CD8-positive, alpha-beta memory T cell (primary cell): ENCODE results near the gene TLCD1. TPM values are rescaled to one million over a fixed set of nuclear protein-coding genes. Genes with fewer than 3 reads are reported as not detected.

Experiments used
- CTCF ChIA-PET: fragments of 350-600 bp; sonication (Branson Sonifier 250); formaldehyde crosslinking; loops from one replicate; lab custom pipeline; 2021; ENCODE audit warnings: antibody characterized with exemption; lab: Charles Lee
- POLR2A ChIA-PET: fragments of 350-600 bp; sonication (Branson Sonifier 250); formaldehyde crosslinking; loops from one replicate; lab custom pipeline; 2021; ENCODE audit warnings: antibody characterized with exemption; lab: Charles Lee
- DNase-seq, 5 donors: peaks; one replicate each; pipeline versions ENCODE4 v3.0.0 to v3.0.0-alpha.2; 2020 to 2022; ENCODE audit warnings: mixed read lengths in 1 of 5
- H3K27ac ChIP-seq: one replicate; pipeline ENCODE4 v1.7.0; 2013; ENCODE audit warnings: low read depth, mild to moderate bottlenecking, low read length, moderate library complexity
- H3K27me3 ChIP-seq: 2 replicates; pipeline ENCODE4 v1.7.0; 2013; ENCODE audit warnings: low read length, mild to moderate bottlenecking; ENCODE audit not compliant: insufficient read depth, poor library complexity, severe bottlenecking
- H3K36me3 ChIP-seq: 2 replicates; pipeline ENCODE4 v1.7.0; 2013; ENCODE audit warnings: mild to moderate bottlenecking, low read length, moderate library complexity; ENCODE audit not compliant: insufficient read depth
- H3K4me1 ChIP-seq: 2 replicates; pipeline ENCODE4 v1.7.0; 2013; ENCODE audit warnings: mild to moderate bottlenecking, low read length, moderate library complexity; ENCODE audit not compliant: insufficient read depth
- H3K4me3 ChIP-seq: 2 replicates; pipeline ENCODE4 v1.7.0; 2013; ENCODE audit warnings: mild to moderate bottlenecking, low read length
- H3K9me3 ChIP-seq: 2 replicates; pipeline ENCODE4 v1.7.0; 2013; ENCODE audit warnings: mild to moderate bottlenecking, low read length
- H3K27ac Mint-ChIP-seq, 8 donors: one replicate each; pipeline ENCODE4 v1.8.0; 2020 to 2021; ENCODE audit warnings: mixed read lengths in 8 of 8, mild to moderate bottlenecking in 6 of 8, inconsistent platforms in 3 of 8, moderate library complexity in 3 of 8
- H3K27me3 Mint-ChIP-seq, 2 donors: one replicate each; pipeline ENCODE4 v1.8.0; 2020 to 2021; ENCODE audit warnings: mixed read lengths in 2 of 2, mild to moderate bottlenecking in 1 of 2, moderate library complexity in 1 of 2
- H3K36me3 Mint-ChIP-seq, 3 donors: one replicate each; pipeline ENCODE4 v1.8.0; 2020 to 2021; ENCODE audit warnings: mixed read lengths in 3 of 3, inconsistent platforms in 1 of 3, mild to moderate bottlenecking in 1 of 3
- H3K4me1 Mint-ChIP-seq, 3 donors: one replicate each; pipeline ENCODE4 v1.8.0; 2020 to 2021; ENCODE audit warnings: mixed read lengths in 3 of 3, inconsistent platforms in 1 of 3, mild to moderate bottlenecking in 1 of 3
- H3K4me3 Mint-ChIP-seq, 7 donors: one replicate each; pipeline ENCODE4 v1.8.0; 2020 to 2021; ENCODE audit warnings: mixed read lengths in 7 of 7, mild to moderate bottlenecking in 6 of 7, moderate library complexity in 4 of 7, inconsistent platforms in 2 of 7
- H3K9me3 Mint-ChIP-seq, 5 donors: one replicate each; pipeline ENCODE4 v1.8.0; 2020 to 2022; ENCODE audit warnings: mixed read lengths in 5 of 5, mild to moderate bottlenecking in 3 of 5, moderate library complexity in 2 of 5, inconsistent platforms in 1 of 5
- polyA plus RNA-seq: library from polyadenylated mRNA; unstranded; fragments of 300-500 nt; fragmentation: Illumina TruSeq; gene quantifications from one replicate; pipeline ENCODE4 v1.2.3, GENCODE V29; 2021
- total RNA-seq, 2 experiments: library from RNA; stranded (reverse); gene quantifications; one replicate each; pipeline ENCODE4 v1.2.3, GENCODE V29; 2021

Gene TLCD1
- total and polyA plus RNA-seq, 3 experiments from 2014 or later: 36.5 to 38.9 TPM; not detected in 1

GRCh38 chr17:28686296-28686695 is 39.7 kb downstream of the TLCD1 start:
- CTCF ChIA-PET: no interaction called here

DNA sequence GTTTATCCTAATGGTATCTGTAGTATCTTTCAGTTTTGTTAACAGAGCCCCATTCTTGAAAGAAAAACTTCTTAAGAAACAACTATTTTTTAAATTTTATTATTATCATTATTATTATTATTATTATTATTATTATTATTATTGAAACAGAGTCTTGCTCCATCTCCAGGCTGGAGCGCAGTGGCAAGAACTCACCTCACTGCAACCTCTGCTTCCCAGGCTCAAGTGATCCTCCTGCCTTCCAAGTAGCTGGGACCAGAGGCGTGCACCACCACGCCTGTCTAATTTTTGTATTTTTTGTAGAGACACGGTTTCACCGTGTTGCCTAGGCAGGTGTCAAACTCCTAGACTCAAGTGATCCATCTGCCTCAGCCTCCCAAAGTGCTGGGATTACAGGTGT is 40.7 kb downstream of the TLCD1 start:
- peaks cover 94% of the 10 kb centered on the region for H3K36me3 ChIP-seq
- no peaks in the 10 kb centered on the region for H3K27me3 ChIP-seq
- Mint-ChIP-seq H3K27me3 (no peaks in the 10 kb centered on the region), H3K4me3 (no peak overlapping the region), H3K9me3 (no peaks in the 10 kb centered on the region), H3K27ac (peak overlapping the region in 2 of 8 donors; percentile 14 to 54), H3K36me3 (peaks cover 30 to 97% (median 40%) of the 10 kb centered on the region in 3 donors), H3K4me1 (no peaks in the 10 kb centered on the region)
- no peak overlapping the region for H3K27ac ChIP-seq
- no peaks in the 10 kb centered on the region for H3K9me3 ChIP-seq
- no peak for DNase-seq
- ChIA-PET POLR2A (no interaction called here), CTCF (no interaction called here)
- H3K4me3 ChIP-seq: no peak overlapping the region
- no peaks in the 10 kb centered on the region for H3K4me1 ChIP-seq

More at GRCh38 chr17:28686296-28686695, 39.7 kb downstream of the TLCD1 start:
- POLR2A ChIA-PET: no interaction called here
- Histone ChIP-seq H3K4me3 (no peak overlapping the region), H3K27ac (no peak overlapping the region), H3K9me3 (no peaks in the 10 kb centered on the region), H3K27me3 (no peaks in the 10 kb centered on the region), H3K4me1 (no peaks in the 10 kb centered on the region), H3K36me3 (peaks cover 93% of the 10 kb centered on the region)
- H3K36me3 Mint-ChIP-seq: peaks cover 34 to 94% (median 38%) of the 10 kb centered on the region in 3 donors
- no peaks in the 10 kb centered on the region for H3K9me3 Mint-ChIP-seq
- H3K4me1 Mint-ChIP-seq: no peaks in the 10 kb centered on the region
- H3K4me3 Mint-ChIP-seq: no peak overlapping the region
- no peaks in the 10 kb centered on the region for H3K27me3 Mint-ChIP-seq
- no peak overlapping the region for H3K27ac Mint-ChIP-seq
- no peak for DNase-seq

- H3K4me1 ChIP-seq: no peaks in the 10 kb centered on the region
- H3K9me3 ChIP-seq: no peaks in the 10 kb centered on the region
- H3K36me3 ChIP-seq: peaks cover 91% of the 10 kb centered on the region
- DNase-seq: no peak
- Mint-ChIP-seq H3K27ac (peak overlapping the region in 1 of 8 donors; percentile 36), H3K36me3 (peaks cover 28 to 96% (median 36%) of the 10 kb centered on the region in 3 donors), H3K9me3 (no peaks in the 10 kb centered on the region), H3K27me3 (no peaks in the 10 kb centered on the region), H3K4me3 (no peak overlapping the region), H3K4me1 (no peaks in the 10 kb centered on the region)
- ChIA-PET CTCF (no interaction called here), POLR2A (no interaction called here)
- H3K4me3 ChIP-seq: no peak overlapping the region
- no peaks in the 10 kb centered on the region for H3K27me3 ChIP-seq
- no peak overlapping the region for H3K27ac ChIP-seq
Observed at GRCh38 chr17:28684963-28685362, 41.1 kb downstream of the TLCD1 start.

GRCh38 chr17:28682655-28683054 is 43.4 kb downstream of the TLCD1 start:
- Mint-ChIP-seq H3K27me3 (no peaks in the 10 kb centered on the region), H3K36me3 (peaks cover 12 to 89% (median 31%) of the 10 kb centered on the region in 3 donors), H3K4me3 (no peak overlapping the region), H3K4me1 (no peaks in the 10 kb centered on the region), H3K27ac (peak overlapping the region in 2 of 8 donors; percentile 26 to 36), H3K9me3 (no peaks in the 10 kb centered on the region)
- POLR2A ChIA-PET: no interaction called here
- Histone ChIP-seq H3K4me3 (no peak overlapping the region), H3K27me3 (no peaks in the 10 kb centered on the region), H3K9me3 (no peaks in the 10 kb centered on the region), H3K27ac (no peak overlapping the region), H3K36me3 (peaks cover 82% of the 10 kb centered on the region), H3K4me1 (no peaks in the 10 kb centered on the region)
- no peak for DNase-seq
- CTCF ChIA-PET: no interaction called here

GRCh38 chr17:28675980-28676379 is 50.1 kb downstream of the TLCD1 start:
- ChIA-PET POLR2A (no interaction called here), CTCF (no interaction called here)
- peaks cover 0 to 4% (median 0%) of the 10 kb centered on the region in 3 donors for H3K4me1 Mint-ChIP-seq
- H3K36me3 Mint-ChIP-seq: peaks cover 5 to 90% (median 43%) of the 10 kb centered on the region in 3 donors
- Histone ChIP-seq H3K36me3 (peaks cover 75% of the 10 kb centered on the region), H3K4me3 (no peak overlapping the region), H3K4me1 (no peaks in the 10 kb centered on the region), H3K9me3 (no peaks in the 10 kb centered on the region), H3K27ac (no peak overlapping the region), H3K27me3 (no peaks in the 10 kb centered on the region)
- DNase-seq: no peak
- no peaks in the 10 kb centered on the region for H3K27me3 Mint-ChIP-seq
- peaks cover 0 to 2% (median 0%) of the 10 kb centered on the region in 5 donors for H3K9me3 Mint-ChIP-seq
- H3K27ac Mint-ChIP-seq: peak overlapping the region in 1 of 8 donors; percentile 27
- no peak overlapping the region for H3K4me3 Mint-ChIP-seq

DNA sequence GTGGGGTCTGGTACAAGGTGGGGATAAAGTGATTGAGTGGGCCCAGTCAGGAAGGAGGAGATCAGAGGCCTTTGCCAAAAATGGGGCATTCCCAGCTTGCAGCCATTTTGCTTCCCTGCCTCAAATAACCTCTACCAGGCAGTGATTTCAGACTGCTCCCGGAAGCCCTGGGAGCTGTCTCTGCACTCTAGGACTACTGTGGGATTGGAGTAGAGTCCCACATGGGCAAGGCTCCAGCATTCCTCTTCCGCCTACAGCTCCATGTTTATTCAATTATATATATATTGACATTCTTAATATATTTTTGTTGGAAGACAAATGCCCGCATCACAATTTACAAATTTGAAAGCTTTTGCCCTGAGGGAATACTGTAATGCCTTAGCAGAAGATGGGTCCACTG is 50.5 kb downstream of the TLCD1 start:
- DNase-seq: no peak
- peaks cover 5 to 89% (median 45%) of the 10 kb centered on the region in 3 donors for H3K36me3 Mint-ChIP-seq
- H3K4me1 Mint-ChIP-seq: peaks cover 0 to 7% (median 0%) of the 10 kb centered on the region in 3 donors
- Histone ChIP-seq H3K9me3 (no peaks in the 10 kb centered on the region), H3K36me3 (peaks cover 73% of the 10 kb centered on the region), H3K27me3 (no peaks in the 10 kb centered on the region), H3K4me1 (no peaks in the 10 kb centered on the region), H3K27ac (no peak overlapping the region), H3K4me3 (no peak overlapping the region)
- ChIA-PET CTCF (no interaction called here), POLR2A (no interaction called here)
- H3K4me3 Mint-ChIP-seq: no peak overlapping the region
- no peaks in the 10 kb centered on the region for H3K27me3 Mint-ChIP-seq
- H3K27ac Mint-ChIP-seq: no peak overlapping the region
- H3K9me3 Mint-ChIP-seq: peaks cover 0 to 2% (median 0%) of the 10 kb centered on the region in 5 donors

Other genes with a start within 250 kb of the TLCD1 start
- gene FOXN1, start 219.9 kb downstream of the TLCD1 start, total RNA-seq: not detected
- gene FOXN1, start 219.9 kb downstream of the TLCD1 start, polyA plus RNA-seq: not detected
- gene UNC119, start 173.6 kb downstream of the TLCD1 start, total RNA-seq: 10 to 100 TPM; 28.9 to 29.1 TPM
- 21.9 TPM for gene UNC119, start 173.6 kb downstream of the TLCD1 start, polyA plus RNA-seq
- gene PIGS, start 154.7 kb downstream of the TLCD1 start, total RNA-seq: 10 to 100 TPM; 48.7 to 50.0 TPM
- gene PIGS, start 154.7 kb downstream of the TLCD1 start, polyA plus RNA-seq: 61.0 TPM
- 10 to 100 TPM; 12.8 to 13.6 TPM for gene ALDOC, start 149.3 kb downstream of the TLCD1 start, total RNA-seq
- gene ALDOC, start 149.3 kb downstream of the TLCD1 start, polyA plus RNA-seq: 58.2 TPM
- gene SPAG5, start 127.2 kb downstream of the TLCD1 start, total RNA-seq: 10 to 100 TPM; 77.8 to 79.7 TPM
- gene SPAG5, start 127.2 kb downstream of the TLCD1 start, polyA plus RNA-seq: 3.5 TPM
- gene RSKR, start 112.0 kb downstream of the TLCD1 start, total RNA-seq: 10 to 100 TPM; 18.4 to 19.3 TPM
- gene RSKR, start 112.0 kb downstream of the TLCD1 start, polyA plus RNA-seq: 0.22 TPM
- gene BLTP2, start 81.1 kb downstream of the TLCD1 start, total RNA-seq: 100 to 1,000 TPM; 176 to 192 TPM
- 44.5 TPM for gene BLTP2, start 81.1 kb downstream of the TLCD1 start, polyA plus RNA-seq
- 10 to 100 TPM; 51.4 to 55.1 TPM for gene SDF2, start 64.3 kb downstream of the TLCD1 start, total RNA-seq
- 94.9 TPM for gene SDF2, start 64.3 kb downstream of the TLCD1 start, polyA plus RNA-seq
- gene SUPT6H, start 64.0 kb downstream of the TLCD1 start, total RNA-seq: 10 to 100 TPM; 80.0 to 88.4 TPM
- 20.1 TPM for gene SUPT6H, start 64.0 kb downstream of the TLCD1 start, polyA plus RNA-seq
- gene PROCA1, start 14.3 kb downstream of the TLCD1 start, total RNA-seq: 1 to 10 TPM; 4.7 to 4.9 TPM
- gene PROCA1, start 14.3 kb downstream of the TLCD1 start, polyA plus RNA-seq: 1.2 TPM
- gene RAB34, start 8.4 kb downstream of the TLCD1 start, total RNA-seq: 1 to 10 TPM; 7.9 to 8.3 TPM
- gene RAB34, start 8.4 kb downstream of the TLCD1 start, polyA plus RNA-seq: 2.6 TPM
- gene RPL23A, start 6.2 kb downstream of the TLCD1 start, total RNA-seq: 1,000 to 10,000 TPM; 2,670 to 2,692 TPM
- 5,358 TPM for gene RPL23A, start 6.2 kb downstream of the TLCD1 start, polyA plus RNA-seq
- 1 to 10 TPM; 8.0 to 8.8 TPM for gene NEK8, start 2.6 kb upstream of the TLCD1 start, total RNA-seq
- gene NEK8, start 2.6 kb upstream of the TLCD1 start, polyA plus RNA-seq: 2.5 TPM
- 100 to 1,000 TPM; 176 to 182 TPM for gene TRAF4, start 17.8 kb upstream of the TLCD1 start, total RNA-seq
- gene TRAF4, start 17.8 kb upstream of the TLCD1 start, polyA plus RNA-seq: 2.7 TPM
- 10 to 100 TPM; 20.6 to 21.5 TPM for gene FAM222B, start 116.6 kb upstream of the TLCD1 start, total RNA-seq
- 19.3 TPM for gene FAM222B, start 116.6 kb upstream of the TLCD1 start, polyA plus RNA-seq
- gene ERAL1, start 128.8 kb upstream of the TLCD1 start, total RNA-seq: 10 to 100 TPM; 84.1 to 86.2 TPM
- 44.7 TPM for gene ERAL1, start 128.8 kb upstream of the TLCD1 start, polyA plus RNA-seq
- 100 to 1,000 TPM; 113 to 115 TPM for gene FLOT2, start 171.5 kb upstream of the TLCD1 start, total RNA-seq
- gene FLOT2, start 171.5 kb upstream of the TLCD1 start, polyA plus RNA-seq: 268 TPM
- gene DHRS13, start 176.8 kb upstream of the TLCD1 start, total RNA-seq: 10 to 100 TPM; 32.6 to 34.7 TPM
- 26.5 TPM for gene DHRS13, start 176.8 kb upstream of the TLCD1 start, polyA plus RNA-seq
- 10 to 100 TPM; 58.1 to 62.1 TPM for gene PHF12, start 225.3 kb upstream of the TLCD1 start, total RNA-seq
- 11.6 TPM for gene PHF12, start 225.3 kb upstream of the TLCD1 start, polyA plus RNA-seq